Activated CD8-positive, alpha-beta memory T cell treated with anti-CD3 and anti-CD28 coated beads, Interleukin-2, amount 50 U/mL, for 24 hours (primary cell): ENCODE measurements around the gene PET100.

Experiments used
- DNase-seq: peaks from one replicate; pipeline ENCODE4 v3.0.0-alpha.2; 2020; ENCODE audit errors: extremely low read depth

Gene PET100

GRCh38 chr19:7650148-7650547 lies 20.6 kb downstream of the PET100 start:
- DNase-seq = no peak

GRCh38 chr19:7652061-7652641 lies 22.6 kb downstream of the PET100 start:
- peak; percentile 64 for DNase-seq

- DNase-seq = no peak
Observed at GRCh38 chr19:7654401-7654800, 24.8 kb downstream of the PET100 start.

GRCh38 chr19:7655581-7655980 lies 26.0 kb downstream of the PET100 start:
- no peak for DNase-seq

GRCh38 chr19:7657131-7657751 lies 27.6 kb downstream of the PET100 start:
- DNase-seq = no peak

GRCh38 chr19:7658219-7658686 lies 28.7 kb downstream of the PET100 start:
- DNase-seq = no peak

- no peak for DNase-seq
Observed at GRCh38 chr19:7661744-7662538, 32.3 kb downstream of the PET100 start.

GRCh38 chr19:7662657-7663056 lies 33.1 kb downstream of the PET100 start:
- DNase-seq = no peak

GRCh38 chr19:7663706-7664105 lies 34.1 kb downstream of the PET100 start:
- no peak for DNase-seq

- no peak for DNase-seq
Observed at GRCh38 chr19:7665076-7665475, 35.5 kb downstream of the PET100 start.

GRCh38 chr19:7668842-7669241 lies 39.2 kb downstream of the PET100 start, which contains the start of gene RETN:
TSS of gene RETN (plus strand) at chr19:7669049. CDS start at chr19:7669327, 278 bp downstream.
- DNase-seq = no peak

- no peak for DNase-seq
Observed at GRCh38 chr19:7669641-7670040, 40.0 kb downstream of the PET100 start.

- no peak for DNase-seq
Observed at GRCh38 chr19:7670150-7670783, 40.7 kb downstream of the PET100 start.

GRCh38 chr19:7670790-7671189 lies 41.2 kb downstream of the PET100 start:
- no peak for DNase-seq

GRCh38 chr19:7672522-7672921 lies 42.9 kb downstream of the PET100 start:
- no peak for DNase-seq

GRCh38 chr19:7674010-7675005 lies 44.7 kb downstream of the PET100 start:
- DNase-seq = no peak

- DNase-seq = no peak
Observed at GRCh38 chr19:7676376-7676775, 46.8 kb downstream of the PET100 start.

GRCh38 chr19:7676854-7677253 lies 47.3 kb downstream of the PET100 start, which contains the start of gene MCEMP1:
TSS of gene MCEMP1 (plus strand) at chr19:7677090. CDS start at chr19:7677121, 31 bp downstream.
- no peak for DNase-seq

- no peak for DNase-seq
Observed at GRCh38 chr19:7677669-7678311, 48.2 kb downstream of the PET100 start.

GRCh38 chr19:7678971-7679751 lies 49.6 kb downstream of the PET100 start:
- no peak for DNase-seq
